Right hindlimb (tissue), 1 donor: ENCODE results near the gene RECQL5.

Experiments
- DNase-seq: peaks from one replicate; pipeline ENCODE4 v3.0.0-alpha.2; 2018

The RECQL5 gene

DNA sequence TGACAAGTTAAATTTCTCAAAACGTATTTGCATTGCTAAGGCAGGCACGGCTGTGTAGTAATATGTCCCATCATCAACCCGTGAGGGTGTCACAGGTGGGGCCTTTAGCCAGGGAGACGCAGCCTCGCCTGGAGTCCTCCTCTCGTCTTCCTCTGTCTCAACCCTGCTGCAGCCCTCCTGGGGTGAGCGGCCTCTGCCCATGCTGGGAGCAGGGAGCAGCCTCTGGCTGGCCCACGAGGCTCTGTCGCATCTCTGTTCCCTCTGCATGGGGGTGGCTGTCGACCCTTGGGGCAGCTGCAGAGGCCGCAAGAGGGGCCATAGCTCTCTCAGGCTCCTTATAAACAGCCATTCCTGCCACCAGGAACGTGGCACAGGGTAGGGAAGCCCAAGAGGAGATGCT lies 34.5 kb downstream of the RECQL5 start:
- no peak for DNase-seq

DNA sequence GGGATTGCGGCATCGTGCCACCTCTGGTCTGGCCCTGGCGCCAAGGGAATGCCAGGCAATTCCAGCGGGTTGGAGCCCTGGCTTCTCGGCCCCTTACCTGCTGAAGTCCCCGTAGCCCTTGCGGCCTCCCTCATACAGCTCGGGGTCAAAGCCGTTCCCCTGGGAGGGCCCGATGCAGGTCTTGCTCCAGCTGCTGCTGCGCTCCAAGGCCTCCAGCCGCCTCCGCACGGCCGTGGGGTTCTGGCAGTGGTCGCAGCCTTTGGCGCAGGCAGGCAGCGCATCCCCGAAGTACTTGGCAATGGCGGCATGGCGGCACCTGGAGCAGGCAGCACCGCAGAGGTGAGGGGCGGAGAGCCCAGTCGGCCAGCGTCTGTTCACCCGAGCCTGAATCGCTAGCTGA lies 35.6 kb downstream of the RECQL5 start:
- DNase-seq = no peak

DNA sequence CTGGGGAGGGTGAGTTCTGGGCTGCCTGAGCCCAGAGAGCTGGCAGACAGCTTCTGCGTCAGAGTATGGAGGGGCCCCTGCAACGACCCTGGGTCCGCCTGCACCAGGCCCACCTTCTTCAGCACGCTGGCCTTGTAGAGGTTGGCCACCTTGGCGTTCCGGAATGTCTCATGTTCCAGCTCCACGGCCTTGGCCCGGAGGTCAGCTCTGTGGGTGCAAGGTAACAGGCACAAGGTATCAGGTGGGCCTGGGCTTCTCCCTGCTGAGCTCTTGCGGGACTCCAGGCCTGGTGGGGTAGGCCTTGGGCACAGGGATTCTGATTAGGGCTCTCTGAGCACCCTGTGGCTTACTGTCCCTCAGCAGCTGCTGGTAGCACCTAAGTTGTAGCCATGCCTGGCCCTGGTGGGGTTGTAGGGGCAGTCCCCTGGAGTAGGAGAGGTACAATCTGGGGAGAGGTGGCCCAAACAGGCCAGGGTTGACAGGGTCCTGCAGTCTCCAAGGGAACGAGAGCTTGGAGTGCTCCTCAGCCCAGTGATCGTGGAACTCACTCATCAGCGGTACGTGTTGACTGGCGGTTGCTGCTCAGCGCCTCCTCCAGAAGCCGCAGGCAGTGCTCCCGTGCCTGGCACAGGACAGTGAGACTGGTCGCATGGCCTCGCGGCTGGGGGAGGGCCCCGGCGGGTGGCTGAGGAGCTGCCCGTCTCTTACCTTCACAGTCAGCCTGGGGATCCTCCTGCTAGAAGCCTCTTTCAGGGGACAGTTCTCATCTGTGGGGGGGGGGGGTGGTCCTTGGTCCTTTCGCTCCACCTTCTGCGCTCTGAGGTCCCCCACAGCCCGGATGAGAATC lies 36.7 kb downstream of the RECQL5 start:
- no peak for DNase-seq

DNA sequence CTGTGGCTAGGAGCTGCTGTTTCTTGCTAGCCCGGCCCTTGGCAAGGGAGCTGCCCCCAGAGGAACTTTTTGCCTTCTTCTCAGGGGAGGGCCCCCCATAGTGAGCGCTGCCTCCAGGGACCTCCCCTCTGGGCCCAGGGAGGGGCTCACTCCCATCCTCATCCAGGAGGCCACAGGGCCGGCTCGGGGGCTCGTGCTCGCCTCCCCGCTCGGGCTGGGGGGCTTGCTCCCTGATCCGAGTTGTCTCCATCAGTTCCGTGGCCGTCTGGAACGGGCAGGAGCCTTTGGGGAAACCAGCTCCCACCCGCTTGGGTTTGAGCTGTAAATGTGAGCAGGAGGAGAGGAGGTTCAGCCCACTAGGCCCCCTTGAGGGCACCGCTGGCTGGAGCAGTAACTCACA lies 37.8 kb downstream of the RECQL5 start:
- no peak for DNase-seq

DNA sequence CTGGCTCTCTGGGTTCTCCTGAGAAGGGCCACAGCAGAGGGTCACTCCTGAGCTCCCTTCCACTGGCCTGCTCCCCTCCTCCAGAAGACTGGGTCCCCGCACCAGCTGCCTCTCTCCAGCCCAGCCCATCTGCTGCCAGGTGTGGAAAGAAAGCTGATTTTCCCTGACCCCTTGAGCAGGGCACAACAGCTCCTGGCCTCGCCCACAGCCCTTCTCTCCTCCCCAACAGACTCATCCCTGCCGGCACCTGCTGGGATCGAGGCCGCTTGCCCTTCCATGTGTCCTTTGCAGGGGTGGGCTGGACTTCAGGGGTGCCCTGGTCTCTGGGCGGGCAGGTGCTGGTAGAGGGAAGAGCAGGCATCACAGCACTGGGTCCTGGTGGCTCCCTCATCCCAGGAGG lies 38.5 kb downstream of the RECQL5 start:
- DNase-seq = no peak

DNA sequence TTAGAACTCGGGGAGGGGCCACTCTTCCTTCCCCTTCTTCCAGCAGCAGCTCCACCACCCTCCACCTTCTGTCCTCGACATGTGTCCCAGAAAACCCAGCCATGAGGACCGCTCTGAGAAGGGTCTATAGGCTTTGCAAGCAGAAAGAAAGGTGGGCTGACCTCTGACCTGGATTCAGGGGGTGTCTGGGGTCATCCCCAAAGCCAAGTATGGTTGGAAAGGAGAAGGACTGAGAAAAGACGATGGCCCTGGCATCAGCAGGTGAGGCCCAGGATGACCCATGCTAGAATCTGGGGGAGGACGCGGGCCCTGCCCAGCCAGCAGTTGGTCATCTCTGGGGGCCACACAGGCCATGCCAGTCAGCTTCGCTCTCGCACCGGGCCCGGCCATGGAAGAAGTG lies 39.9 kb downstream of the RECQL5 start:
- DNase-seq = no peak

DNA sequence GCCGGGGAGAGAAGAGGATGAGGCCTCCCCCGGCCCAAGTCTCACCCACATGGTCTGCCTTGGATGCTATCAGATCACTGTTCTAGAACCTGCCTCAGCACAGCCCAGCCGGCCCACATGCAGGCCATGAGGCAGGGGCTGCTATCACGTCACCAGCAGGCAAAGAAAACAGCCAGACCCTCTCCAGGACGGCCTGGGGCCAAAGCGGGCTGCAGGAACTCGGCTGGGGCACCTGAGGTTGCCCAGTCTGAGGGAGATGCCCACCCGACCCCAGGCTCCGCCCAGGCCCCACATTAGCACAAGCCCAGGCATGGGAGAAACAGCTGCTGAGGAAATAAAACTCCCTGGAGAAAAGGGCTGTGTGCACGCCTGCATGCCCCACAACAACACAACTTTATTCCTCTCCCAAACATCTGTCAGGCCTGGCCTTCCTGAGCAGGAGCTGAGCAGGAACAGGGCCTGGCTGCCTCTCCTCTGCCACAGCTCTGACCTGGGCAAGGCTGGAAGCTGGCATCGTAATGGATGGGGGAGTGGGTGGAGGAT lies 40.4 kb downstream of the RECQL5 start:
- DNase-seq = no peak

DNA sequence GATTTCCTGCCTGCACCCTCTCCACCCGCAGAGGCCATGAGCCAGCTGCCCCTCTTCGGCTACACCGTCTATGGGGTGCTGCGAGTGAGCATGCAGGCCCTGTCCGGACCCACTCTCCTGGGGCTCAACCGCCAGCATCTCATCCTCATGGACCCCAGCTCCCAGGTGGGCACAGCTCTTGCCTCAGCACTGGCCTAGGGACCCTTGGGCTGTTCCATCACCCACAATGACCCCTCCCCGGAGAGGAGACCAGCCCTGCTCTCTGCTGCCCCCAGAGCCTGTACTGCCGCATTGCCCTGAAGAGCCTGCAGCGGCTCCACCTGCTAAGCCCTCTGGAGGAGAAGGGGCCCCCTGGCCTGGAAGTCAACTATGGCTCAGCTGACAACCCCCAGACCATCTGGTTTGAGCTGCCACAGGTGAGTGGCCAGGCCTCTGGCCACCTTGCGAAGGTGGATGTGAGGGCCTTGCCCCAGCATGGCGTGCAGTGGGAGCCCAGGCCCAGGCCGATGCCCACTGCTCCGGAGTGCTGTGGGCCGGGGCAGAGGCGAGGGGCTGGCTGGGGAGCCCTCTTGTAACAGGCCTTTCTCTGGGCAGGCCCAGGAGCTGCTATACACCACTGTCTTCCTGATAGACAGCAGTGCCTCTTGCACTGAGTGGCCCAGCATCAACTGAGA lies 41.0 kb downstream of the RECQL5 start:
- DNase-seq = no peak

DNA sequence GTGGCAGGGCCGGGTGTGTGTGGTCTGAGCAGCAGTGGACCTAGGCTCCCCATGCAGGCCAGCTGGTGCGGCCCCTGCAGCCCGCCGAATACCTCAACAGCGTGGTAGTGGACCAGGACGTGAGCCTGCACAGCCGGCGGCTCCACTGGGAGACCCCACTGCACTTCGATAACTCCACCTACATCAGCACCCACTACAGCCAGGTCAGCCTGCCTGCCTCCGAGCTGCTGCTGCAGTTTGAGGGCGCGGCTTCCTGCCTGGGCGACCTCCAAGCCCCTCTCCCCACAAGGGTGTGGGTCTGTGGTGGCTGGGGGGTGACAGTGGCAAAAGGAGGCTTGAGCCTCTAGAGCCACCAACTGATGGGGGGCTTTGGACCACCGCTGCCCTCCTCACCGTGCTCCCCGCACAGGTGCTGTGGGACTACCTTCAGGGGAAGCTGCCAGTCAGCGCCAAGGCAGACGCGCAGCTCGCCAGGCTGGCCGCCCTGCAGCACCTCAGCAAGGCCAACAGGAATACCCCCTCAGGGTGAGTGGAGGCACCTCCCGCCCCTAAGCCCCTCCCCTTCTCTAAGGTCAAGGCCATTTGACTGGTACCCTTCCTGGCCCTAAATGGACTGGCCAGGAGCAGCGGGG lies 42.1 kb downstream of the RECQL5 start:
- no peak for DNase-seq

DNA sequence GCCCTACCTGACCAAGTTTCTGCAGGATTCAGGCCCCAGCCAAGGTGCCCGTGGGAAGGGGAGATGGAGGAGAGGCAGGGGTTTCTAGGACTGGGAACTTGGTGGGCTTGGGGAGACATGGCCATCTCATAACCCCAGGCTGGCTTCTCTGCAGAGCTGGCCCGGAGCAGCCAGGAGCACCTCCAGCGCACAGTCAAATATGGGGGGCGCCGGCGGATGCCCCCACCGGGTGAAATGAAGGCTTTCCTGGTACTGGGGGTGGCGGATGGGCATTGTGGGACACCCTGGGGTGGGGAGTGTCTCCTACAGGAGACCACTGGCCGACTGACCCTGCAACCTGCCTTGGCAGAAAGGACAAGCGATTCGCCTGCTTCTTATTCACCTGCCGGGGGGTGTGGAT lies 42.9 kb downstream of the RECQL5 start:
- DNase-seq = no peak

DNA sequence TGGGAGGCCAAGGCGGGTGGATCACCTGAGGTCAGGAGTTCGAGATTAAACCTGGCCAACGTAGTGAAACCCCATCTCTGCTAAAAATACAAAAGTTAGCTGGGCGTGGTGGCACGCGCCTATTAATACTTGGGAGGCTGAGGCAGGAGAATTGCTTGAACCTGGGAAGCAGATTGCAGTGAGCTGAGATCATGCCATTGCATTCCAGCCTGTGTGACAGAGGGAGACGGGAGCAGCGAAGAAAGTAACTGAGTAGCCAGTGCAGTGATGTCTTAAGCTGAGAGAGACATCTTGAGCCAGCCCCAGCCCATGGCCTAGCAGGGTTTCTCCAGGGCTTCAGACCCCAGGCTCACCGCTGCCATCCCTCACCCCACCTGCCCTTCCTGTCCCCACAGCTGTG lies 43.6 kb downstream of the RECQL5 start:
- DNase-seq = no peak

DNA sequence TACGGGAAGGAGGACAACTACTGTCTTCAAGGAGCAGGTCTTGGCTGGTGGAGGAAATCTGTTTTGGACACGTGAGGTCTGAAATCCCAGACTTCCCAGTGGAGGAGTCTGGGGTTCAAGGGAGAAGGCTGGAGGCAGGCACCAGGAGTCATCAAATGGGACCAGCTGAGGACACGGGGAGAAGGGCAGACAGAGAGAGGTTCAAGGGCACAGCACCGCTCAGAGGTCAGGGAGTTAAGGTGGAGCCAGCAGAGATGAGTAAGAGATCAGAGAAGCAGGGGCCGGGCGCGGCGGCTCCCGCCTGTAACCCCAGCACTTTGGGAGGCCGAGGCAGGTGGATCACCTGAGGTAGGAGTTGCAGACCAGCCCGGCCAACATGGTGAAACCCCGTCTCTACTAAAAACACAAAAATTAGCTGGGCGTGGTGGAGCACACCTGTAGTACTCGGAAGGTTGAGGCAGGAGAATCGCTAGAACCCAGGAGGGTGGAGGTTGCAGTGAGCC lies 44.1 kb downstream of the RECQL5 start:
- no peak for DNase-seq

DNA sequence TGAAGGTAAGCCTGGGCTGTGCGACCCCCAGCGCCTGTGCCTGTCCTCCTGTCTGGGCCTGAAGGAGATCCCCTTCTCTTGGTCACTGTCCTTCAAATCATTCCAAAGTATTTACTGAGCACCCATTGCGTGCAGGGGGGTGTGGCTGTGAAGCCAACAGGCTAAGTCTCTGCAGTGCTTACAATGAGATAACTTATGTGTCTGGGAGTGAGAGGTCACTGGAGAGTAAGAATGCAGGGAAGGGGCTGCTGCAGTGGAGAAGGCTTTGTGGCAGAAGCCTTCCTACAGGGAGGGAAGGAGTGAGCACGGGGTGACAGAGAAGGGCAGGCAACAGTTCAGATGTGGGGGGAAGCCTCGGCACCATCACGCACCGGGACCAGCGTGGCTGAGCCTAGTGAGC lies 44.9 kb downstream of the RECQL5 start:
- no peak for DNase-seq

DNA sequence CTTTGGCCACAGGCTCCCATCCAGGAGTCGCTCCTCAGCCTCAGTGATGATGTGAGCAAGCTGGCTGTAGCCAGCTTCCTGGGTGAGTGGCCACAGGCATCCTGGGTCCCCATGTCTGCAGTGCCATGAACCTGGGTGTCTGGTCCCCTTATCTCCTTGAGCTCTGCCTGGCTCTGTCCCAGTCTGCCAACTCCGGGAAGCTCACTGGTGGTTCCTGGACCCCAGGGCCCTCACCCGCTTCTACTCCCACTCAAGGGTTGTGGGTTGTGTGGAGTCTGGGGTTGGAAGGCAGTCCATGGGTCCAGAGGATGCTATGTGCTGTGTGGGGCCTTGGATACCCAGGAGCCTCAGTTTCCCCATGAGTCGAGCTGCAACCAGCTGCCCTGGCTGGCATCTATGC lies 45.5 kb downstream of the RECQL5 start:
- DNase-seq = no peak

DNA sequence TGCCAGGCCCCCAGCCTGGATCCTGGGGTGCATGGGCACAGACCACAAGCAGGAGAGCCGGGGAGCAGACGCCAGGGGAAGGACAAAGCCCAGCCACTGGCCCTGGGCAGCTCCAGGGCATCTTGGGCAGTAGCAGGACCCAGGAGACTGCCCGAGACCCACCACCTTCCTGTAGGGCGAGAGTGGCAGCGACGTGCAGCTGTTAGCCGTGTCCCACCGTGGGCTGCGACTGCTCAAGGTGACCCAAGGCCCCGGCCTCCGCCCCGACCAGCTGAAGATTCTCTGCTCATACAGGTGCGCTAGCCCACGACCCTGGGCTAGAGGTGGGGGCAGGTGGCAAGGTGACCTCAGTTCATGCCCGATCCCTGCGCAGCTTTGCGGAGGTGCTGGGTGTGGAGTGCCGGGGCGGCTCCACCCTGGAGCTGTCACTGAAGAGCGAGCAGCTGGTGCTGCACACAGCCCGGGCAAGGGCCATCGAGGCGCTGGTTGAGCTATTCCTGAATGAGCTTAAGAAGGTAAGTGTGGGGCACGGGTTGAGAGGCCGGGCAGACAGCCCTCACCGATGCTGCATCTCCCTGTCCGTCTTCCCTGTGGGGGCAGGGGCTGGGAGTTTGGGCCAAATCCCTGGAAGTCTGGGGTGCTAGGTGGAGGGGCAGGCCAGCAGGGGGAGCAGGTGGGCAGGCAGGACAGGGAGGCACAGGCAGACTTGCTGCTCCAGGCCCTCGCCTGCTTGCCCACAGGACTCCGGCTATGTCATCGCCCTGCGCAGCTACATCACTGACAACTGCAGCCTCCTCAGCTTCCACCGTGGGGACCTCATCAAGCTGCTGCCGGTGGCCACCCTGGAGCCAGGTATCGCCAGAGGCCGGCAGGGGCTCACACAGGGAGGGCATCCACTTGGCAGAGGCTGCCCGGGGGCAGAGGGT lies 47.2 kb downstream of the RECQL5 start:
- no peak for DNase-seq

DNA sequence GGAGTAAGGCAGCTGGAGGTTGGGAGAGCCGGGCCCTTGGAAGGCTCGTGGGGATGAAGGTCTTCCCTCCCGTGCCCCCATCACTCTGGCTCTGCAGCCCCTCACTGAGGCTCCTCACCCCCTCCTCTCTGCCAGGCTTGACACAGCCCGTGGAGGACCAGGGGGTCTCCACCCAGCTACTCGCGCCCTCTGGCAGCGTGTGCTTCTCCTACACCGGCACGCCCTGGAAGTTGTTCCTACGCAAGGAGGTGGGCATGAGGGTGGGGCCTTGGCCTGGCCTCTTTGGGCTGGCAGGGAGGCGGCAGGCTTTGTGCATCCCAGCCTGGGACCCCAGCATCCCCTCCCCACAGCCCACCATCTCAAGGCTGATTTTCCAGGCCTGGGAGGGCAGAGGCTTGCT lies 49.3 kb downstream of the RECQL5 start:
- no peak for DNase-seq

DNA sequence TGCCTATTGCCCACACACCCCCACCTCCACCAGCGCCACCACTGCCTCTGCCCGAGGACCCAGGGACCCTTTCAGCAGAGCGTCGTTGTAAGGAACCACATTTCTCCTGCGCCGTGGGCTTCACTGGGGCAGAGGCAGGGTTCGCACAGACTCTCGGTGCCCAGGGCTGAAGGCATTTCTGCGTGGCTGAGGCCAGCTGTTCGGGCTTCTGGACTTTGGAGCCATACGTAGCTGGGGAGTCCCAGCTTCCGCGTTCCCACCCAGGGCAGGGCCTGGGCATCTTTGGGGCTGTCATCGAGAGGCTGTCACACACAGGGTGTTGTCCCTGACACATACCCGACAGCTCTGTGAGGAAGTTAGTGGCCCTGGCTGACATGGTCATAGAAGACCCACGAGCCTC lies 49.7 kb downstream of the RECQL5 start:
- DNase-seq = no peak

DNA sequence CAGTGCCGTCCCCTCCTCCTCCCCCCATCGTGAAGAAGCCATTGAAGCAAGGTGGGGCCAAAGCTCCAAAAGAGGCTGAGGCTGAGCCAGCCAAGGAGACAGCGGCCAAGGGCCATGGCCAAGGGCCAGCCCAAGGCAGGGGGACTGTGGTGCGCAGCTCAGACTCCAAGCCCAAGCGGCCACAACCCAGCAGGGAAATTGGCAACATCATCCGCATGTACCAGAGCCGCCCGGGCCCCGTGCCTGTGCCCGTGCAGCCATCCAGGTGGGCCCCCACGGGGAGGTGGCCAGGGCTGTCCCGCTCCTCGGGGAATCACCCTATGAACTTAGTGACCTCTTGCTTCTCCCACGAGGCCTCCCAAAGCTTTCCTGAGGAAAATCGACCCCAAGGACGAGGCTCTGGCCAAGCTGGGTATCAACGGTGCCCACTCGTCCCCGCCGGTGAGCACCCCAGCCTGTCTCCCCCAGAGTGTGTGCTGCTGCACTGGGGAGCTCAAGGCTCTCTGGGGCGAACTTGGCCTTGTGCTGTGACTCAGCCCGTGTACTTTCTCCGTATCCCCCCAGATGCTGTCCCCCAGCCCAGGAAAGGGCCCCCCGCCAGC lies 50.3 kb downstream of the RECQL5 start:
- no peak for DNase-seq

DNA sequence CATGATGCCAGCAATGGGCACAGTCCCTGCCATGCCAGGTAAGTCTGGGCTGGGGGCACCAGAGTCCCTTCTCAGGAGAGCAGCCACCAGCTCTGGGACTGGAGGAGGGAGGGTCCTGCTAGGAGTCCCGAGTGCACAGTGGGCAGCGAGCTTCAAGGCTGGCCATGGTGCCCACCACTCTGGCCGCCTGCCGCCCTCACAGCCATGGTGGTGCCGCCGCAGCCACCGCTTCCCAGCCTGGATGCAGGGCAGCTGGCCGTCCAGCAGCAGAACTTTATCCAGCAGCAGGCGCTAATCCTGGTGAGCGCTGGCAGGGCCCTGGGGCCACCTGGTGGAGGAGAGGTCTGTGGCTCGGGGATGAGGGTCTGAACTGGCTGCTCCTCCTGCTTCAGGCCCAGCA lies 51.7 kb downstream of the RECQL5 start:
- DNase-seq = no peak

DNA sequence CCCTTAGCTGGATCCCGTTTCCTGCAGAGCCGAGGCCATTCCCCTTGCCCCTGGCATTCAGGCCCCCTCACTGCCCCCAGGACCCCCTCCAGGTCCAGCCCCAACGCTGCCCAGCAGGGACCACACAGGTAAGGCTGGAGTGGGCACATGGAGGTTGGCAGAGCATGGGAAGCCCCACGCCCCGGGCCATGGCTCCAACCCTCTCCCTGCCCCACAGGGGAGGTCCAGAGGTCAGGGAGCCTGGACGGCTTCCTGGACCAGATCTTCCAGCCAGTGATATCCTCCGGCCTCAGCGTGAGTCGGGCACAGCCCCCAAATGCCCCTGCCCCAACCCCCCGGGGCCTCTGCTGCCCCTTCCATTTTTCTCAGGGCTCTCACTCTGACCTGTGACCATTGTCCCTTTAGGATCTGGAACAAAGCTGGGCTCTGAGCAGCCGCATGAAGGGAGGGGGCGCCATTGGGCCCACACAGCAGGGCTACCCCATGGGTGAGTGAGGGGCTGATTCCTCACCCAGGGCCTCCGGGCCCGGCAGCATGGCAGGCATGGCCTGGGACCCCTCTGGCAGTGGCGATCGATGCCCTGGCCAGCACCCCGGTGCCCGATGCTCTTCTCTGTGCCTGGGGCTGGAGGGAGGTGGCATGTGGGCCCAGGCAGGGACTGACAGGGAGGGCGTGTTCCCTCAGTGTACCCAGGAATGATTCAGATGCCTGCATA lies 52.2 kb downstream of the RECQL5 start:
- DNase-seq = no peak

DNA sequence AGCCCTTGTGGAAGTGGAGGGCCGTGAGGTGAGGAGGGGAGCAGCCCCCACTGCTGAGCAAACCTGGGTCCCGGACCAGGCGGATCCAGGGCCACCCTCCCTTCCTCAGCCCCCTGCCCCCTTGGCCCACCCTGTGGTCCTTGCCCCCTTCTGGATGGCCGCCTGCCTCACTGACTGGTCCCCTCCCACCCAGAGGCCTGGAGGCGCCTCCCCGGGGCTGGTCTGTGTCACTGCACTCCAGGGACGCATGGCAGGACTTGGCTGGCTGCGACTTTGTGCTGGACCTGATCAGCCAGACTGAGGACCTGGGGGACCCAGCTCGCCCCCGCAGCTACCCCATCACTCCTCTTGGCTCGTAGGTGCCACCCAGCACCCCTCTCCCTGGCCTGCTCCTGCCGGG lies 52.9 kb downstream of the RECQL5 start:
- no peak for DNase-seq
